GM18499 (cell line): ENCODE measurements around the gene SMIM24.
"Not testable (repeated sequence)": the region's sequence is repeated elsewhere in the genome, so short reads cannot be mapped to it uniquely, and the experiment has no call there.

Experiments
- ATAC-seq: cut with Tn5 transposase; IDR thresholded peaks from one replicate; pipeline ENCODE4 v1.9.1; 2021; ENCODE audit warnings: moderate number of reproducible peaks; ENCODE audit not compliant: insufficient read depth, unreplicated experiment

Gene SMIM24

DNA sequence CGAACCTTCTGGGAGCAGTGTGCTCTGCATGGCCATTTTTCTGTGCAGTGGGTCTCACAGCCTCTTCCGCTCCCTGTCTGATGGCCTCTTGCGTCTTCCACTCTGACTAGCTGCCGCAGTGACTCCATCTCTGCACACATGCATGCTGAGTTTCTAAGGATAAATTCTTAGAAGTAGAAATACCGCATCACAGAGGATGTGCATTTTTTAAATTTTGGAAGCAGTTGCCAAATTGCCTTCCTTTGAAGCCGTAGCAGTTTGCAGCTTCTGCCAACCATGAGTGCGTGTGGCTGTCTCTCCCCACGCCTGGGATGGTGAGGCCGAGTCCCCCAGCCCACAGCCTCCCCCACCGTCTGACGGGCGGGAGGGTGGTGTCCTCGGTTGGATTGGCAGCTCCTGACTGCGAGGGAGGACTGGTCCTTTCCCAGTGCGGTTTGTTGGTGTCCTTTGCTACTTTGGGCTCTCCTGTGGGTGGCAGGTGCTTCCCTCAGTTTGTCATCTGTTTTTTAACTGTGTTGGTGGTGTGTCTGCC, 35.6 kb upstream of the SMIM24 start:
- ATAC-seq, result no peak

DNA sequence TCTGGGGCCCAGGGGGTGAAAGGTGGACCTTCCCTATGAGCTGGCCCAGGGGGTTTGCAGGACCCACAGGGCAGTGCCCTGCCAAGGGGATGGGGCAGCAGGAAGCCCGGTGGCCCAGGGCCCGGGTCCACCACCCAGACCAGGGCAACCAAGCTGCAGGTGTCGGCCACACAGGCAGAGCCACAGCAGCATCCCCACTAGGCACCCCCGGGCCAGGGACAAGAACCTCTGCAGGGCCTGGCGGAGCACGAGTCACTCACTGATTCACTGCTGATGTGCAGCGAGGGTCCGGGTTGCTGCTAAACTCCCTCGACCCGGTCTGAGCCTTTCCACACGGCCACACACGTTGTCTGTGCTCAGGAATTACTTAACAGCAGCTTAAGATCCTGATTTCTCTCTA, 34.6 kb upstream of the SMIM24 start:
- ATAC-seq, result no peak

DNA sequence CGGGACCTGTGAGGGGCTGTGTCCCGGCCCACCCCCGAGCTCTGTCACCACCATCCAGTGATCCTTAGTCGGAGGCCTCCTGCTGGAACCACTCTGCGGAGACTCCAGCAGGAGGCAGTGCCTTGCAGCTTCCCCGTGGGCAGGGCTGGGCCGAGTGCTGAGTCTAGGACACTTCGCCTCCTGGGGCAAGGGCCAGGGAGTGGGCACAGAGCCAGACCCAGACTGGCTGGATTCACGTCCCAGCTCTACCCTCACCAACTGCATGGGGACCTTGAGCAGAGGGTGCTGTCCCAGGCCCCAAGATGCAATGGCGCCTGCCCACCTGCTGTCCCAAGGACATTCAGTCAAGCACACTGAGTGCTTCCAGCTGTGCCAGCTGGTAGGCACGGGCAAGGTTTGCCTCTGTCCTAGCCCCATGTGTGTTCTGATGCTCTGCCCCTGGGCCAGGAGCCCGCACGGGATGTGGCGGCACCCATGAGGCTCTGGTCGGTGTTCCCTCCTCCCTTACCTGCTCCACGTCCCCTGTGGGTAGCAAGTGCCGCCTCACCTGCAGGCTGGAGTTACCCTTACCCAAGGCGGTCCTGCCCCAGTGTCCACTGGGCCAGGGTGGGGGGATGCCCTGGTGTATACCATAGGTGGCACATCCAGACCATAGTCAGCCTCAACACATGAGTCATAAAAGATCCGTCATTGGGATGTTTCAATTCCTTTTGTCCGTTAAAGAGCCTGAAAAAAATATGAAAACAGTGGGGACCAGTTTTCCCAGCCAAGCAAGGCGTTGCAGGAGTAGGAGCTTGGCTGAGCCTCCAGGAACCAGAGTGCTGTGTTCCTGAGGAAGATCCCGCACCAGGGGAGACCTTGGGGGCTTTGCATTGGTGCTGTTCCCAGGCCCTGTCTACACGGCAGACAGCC, 33.2 kb upstream of the SMIM24 start:
- ATAC-seq, result no peak

DNA sequence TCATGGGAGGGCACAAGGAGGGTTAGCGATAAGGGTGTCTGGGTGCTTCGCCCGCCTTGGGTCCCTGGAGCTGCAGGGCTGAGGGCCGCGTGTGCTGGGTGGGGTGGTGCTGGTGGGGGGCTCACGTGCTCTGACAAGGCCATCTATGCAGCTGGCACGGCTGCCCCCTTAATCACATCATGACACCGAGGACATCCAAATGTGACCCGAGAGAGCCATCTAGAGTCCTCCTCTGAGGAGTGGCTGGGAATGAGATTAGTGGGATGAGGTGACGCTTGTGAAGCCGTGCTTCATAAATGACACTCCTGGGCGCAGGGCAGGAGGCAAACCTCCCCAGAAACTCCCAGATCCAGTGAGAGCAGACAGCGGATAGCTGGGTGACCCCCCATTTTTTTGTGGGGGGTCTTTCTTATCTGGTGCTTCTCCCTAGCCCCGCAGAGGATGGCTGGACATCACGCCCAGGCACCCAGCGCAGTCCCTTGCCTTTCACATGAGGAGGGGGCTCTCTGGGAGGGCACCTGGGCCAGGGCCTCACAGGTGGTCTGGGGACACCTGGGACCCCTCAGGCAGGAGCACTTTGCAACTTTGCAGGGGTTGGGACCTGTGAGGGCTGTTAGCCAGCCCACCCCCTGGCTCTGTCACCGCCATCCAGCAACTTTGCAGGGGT, 32.4 kb upstream of the SMIM24 start:
- ATAC-seq, result no peak

DNA sequence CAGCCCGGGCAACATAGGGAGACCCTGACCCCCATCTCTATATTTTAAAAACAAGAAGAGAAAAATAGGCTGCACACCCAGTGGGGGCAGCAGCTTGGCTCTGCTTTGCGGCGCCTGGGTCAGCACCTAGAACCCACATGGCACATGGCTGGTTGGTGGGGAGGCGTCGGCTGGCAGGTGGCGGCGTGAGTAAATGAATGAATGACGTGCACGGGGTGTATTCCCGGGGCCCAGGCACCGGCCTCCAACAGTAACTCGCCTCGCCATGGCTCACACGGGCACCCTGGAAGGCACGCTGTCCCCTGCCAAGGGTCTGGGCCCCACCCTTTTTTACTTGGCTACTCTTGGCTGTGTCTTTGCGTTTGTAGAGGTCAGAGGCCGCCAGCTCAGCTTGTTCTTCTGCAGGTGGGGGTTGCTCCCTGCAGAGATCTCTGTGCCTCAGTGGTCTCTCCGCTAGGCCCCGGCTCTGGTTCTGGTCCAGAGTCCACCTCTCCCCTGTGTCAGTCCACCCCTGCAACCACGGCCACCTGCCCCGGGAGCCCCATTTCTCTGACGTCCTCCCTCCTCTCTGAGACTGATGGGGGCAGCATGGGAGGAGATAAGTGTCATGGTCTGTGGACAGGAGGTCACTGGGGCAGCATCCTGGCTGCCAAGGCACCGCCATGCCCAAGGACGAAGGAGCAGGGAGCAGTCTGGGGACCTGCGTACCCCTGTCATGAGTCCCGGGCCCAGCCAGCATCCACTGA, 31.4 kb upstream of the SMIM24 start:
- ATAC-seq, result no peak

DNA sequence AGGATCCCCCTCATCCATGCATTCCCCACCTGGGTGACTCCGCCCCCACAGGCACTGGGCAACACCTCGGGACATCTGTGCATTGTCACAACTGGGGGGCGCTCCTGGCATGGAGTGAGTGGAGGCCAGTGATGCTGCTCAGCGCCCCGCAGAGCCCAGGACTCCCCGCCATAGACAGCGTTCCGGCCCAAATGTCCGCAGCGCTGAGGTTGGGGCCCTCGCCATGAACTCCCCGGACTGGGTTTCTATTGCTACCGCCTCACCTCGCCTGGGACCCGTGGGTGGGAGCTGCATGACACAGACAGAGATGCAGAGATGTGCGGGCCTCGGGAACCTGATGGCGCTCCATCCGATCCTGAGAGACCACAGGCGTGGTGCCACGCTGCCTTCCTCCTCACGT, 30.4 kb upstream of the SMIM24 start:
- ATAC-seq, result no peak

DNA sequence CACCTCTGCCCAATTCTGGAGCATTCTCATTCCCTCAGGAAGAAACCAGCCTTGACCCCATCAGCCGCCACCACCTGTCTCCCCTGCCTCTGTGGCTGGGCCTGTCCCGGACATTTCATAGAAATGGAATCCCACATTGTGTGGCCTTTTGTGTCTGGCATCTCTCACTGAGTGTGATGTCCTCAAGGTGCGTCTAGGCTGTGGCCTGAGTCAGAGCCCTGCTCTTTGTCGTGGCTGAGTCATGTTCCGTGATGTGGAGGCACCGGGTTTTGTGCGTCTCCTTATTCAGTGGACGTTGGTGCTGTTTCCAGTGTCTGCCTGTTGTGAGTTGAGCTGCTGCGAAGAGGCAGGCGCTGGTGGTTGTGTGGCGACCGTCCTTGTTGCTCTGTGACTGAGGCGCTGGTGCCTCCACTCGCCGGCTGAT, 29.3 kb upstream of the SMIM24 start:
- ATAC-seq, result no peak

DNA sequence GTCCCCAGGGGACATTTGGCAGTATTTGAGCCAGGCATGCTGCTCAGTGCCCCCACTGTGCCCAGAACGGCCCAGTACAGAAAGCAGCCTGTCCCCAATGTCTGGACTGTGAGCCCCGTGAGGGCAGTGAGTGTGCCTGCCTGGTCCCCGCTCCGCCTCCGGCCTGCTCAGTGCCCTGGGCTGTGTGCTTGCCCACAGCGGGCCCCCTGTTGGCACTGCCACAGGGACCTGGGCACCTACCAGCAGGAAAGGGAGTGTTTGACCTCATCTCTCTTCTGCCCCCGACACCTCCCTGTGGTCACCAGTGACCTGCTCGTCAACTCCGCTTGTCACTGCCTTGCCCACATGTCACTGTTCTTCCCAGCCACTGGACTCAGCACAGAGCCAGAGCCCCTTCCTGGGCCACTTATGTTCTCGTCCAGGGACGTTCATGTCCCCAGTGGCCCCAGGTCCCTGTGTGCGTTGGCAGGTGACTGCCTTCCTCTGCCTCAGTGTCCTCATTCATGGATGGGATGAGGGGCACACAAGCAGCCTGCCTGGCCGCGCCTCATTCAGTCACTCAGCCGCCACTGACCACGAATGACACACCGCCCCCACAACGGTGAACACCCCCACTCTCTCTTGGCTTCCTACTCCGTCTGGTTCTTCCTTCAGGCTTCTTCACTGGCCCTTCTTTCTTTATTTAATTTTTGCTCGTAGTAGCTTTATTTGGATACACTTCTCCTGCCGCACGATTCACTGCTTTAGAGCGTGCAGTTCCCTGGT, 28.6 kb upstream of the SMIM24 start:
- ATAC-seq, result no peak

DNA sequence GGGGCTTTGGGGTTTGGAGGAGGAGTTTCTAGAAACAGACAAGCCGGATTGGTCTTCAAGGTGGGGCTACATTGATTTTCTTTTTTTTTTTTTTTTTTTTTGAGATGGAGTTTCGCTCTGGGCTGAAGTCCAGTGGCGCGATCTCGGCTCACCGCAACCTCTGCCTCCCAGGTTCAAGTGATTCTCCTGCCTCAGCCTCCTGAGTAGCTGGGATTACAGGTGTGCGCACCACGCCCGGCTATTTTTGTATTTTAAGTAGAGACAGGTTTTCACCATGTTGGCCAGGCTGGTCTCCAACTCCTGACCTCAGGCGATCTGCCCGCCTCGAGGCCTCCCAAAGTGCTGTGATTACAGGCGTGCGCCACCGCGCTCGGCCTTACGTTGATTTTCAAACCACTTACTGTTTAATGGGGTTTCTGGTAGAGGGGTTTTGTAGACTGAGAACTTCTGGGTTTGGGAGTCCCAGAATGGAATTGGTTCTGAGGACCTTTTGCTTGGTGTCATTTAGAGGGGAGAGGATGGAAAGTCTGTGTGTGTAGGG, 27.9 kb upstream of the SMIM24 start:
- not testable (repeated sequence) for ATAC-seq

DNA sequence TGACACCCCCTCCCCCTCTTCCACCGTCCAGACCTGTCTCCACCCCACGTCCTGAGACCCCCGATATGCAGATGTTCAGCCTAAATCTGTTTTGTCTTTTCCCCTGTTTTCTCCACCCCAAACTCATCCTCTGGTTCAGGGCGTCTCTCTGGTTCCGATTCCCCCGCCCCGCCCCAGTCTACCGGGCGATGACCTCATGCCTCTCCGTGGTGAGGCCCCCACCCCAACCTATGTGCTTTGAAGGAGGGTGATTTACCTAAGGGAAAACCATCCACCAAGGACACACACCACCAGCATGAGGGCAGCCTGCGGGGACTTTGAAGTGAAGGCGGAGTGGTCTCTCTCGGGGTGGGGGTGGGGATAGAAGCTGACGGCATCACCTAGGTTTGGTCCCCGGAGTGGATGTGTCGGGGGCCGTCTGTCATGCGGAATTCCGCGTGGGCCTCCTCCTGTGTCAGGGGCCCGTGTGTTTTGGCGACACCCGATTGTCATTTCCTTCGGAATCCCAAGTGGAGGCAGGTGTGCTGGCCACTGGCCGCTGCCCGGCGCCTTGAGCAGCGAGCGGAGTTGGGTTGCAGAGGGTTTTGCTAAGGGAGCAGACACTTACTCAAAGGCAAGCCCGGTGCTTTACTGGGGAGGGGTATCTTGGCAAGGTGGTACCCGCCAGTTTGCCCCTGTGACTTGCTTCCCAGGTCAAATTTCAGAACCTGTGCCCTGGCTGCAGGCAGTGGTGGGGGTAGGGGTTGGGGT, 27.2 kb upstream of the SMIM24 start:
- ATAC-seq, result no peak

DNA sequence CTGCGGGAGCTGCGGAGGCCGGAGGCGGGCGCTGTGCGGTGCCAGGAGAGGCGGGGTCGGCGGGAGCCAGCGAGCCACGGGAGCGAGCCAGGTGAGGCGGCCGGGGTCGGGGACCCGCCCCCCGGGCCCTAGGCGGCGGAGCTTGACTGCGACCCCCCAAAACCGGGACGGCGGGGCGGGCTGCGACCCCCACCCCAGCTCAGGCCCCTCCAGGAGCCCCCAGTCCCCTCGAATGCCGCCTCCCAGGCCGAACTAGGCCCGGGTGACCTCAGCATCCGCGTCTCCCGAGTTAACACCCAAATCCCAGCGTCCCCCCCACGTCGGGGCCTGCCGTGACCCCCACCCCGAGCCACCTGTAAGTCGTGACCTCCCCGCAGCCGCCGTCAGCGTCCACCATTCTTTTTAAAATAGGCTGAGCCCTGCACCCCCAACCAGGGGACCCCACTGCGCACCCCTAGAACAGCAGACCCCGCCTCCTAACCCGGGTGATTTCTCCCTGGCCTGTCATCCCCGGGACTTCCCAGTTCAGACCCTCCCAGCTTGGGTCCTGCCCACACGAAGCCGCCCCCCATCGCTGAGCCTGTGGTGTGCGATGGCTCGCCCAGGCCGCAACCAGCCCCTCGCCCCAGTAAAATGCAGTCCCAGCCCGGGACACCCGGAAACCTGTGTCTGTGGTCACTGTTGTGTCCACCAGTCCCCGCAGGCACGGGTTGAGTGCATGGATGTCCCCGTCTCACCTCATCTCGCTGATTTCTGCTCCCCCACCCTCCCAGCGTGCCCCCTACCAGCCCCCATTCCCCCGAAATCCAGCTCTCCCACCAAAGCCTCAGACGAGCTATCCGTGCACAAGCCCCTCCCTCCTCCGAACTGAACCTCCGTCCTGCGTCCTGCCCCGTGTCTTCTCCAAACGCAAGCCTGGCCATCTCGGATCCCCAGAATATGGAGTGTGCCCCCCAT, 26.3 kb upstream of the SMIM24 start:
- ATAC-seq, result peak; percentile 15

DNA sequence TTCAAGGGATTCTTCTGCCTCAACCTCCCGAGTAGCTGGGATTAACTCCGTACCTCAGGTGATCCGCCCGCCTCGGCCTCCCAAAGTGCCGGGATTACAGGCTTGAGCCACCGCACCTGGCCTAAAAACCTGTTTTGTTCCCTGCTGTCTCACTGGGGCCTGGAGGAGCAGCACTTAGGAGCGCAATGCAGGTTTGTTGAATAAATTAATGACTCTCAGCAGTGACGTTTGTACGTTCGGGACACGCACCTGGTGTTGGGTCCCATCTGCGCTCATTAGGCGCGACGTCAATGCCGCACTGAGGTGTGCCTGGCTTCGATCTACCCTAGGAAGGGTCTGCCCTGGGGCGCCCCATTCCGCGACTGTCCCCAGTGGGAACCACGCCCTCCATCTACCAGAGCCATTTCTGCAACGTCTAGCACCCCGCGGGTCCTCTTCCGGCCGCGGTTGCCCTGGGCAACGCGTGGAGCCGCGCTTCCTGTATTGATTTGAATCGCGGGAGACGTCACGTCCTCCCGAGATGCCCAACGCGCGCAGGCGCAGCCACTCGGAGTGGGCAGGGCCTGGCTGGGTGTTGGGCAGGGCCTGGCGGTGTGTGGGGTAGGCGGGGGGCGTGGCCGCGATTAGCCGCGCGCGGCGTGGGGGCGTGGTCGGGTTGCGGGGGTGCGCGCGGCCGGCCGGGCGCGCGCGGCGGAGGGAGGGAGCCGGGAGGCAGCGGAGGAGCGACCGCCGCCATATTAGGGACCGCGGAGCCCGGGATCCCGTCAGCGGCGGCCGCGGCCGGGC, 25.5 kb upstream of the SMIM24 start, which contains the start of gene FZR1:
FZR1 (plus strand) TSS at position 714 of the 786 bp plus-strand sequence. CDS start 16,679 bp downstream, outside the sequence.
- ATAC-seq, result peak; percentile 77

DNA sequence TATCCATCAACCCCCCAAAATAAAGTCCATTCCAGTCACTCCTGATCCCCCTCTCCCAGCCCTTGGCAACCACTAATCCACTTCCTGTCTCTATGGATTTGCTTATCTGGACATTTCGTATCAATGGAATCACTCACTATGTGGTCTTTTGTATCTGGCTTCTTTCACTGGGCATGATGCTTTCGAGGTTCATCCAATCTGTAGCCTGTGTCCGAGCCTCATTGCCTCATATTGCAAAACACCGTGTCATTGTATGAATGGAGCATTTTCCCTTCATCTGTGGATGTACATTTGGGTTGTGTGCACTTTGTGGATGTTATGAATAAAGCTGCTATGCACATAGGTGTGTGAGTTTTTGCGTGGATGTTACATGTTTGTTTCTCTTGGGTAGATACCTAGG, 24.4 kb upstream of the SMIM24 start:
- no peak for ATAC-seq

DNA sequence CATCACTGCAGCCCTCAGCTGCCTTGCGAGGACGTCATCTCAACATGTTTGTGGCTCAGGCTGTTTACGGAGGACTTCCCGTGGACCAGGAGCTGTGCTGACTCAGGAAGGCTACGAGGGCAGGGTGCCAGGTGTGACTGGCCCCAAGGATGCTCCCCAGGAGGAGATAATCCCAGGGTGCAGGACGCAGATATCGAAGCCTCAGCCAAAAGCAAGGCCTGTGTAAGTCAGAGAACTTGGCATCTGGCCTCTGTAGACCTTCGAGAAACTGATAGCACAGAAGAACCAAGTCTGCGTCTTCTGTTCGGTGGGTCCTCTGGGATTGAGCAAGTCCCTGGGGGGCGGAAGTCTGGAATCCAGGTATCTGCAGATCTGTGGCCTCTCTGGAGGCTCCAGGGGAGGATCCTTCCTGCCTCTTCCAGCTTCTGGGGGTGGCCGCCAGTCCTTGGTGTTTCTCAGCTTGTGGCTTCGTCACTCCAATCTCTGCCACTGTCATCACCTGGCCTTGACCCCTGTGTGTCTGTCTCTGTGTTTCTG, 22.8 kb upstream of the SMIM24 start:
- no peak for ATAC-seq

DNA sequence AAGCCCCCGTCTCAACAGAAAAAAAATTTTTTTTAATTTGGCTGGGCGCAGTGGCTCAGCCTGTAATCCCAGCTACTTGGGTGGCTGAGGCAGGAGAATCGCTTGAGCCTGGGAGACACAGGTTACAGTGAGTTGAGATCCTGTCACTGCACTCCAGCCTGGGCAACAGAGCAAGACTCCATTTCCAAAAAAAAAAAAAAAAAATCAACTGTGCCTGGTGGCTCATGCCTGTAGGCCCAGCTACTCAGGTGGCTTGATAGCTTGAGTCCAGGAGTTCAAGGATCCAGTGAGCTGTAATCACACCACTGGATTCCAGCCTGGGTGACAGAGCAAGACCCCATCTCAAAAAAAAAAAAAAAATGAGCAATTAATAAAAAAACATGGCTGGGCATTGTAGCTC, 21.5 kb upstream of the SMIM24 start:
- ATAC-seq, result no peak

DNA sequence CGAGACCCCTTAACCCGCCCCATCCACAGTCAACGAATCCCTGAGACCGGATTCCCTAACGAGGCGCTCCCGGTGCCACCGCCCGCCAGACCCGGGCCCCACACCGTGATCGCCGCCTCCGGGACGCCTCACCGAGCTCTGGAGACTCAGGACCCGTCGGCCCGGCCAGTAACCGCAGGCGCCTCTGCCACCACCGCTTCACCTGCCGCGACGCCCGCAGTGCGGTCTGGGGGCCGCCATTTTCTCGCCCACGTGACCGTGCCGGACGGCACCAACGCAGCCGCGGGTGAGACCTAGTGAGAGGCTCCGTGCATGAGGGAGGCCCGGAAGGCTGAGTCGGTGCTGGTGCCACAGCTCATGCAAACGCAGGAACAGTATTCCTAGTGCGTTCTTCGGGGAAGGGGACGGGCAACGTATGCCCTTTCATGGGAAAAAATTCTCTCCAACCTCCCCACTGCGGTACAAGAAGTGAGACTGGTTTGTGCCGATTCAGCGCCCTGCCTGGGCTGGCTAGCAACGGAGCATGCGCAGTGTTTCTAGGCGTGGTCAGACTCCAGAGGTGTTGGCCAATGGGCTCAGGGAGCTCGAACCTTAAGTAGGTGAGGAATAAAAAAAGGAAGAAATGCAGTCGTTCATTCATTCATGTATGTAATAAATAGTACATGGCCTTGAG, 20.2 kb upstream of the SMIM24 start, which contains the start of gene DOHH:
DOHH (minus strand) TSS at position 246 of the 673 bp plus-strand sequence. CDS start 3,860 bp downstream, outside the sequence.
- ATAC-seq, result peak; percentile 76
